ENCODE results near the gene CHTF18.
A peak's percentile ranks its signal among the peaks of the same experiment; 100 is the strongest.

Gene CHTF18

GRCh38 chr16:794091-794822, 5.8 kb downstream of the CHTF18 start:
- DNase-seq (ENCODE audit: low spot score), result no peak

- no peak for DNase-seq (ENCODE audit: low spot score)
Observed at GRCh38 chr16:794853-795466, 6.5 kb downstream of the CHTF18 start.

GRCh38 chr16:795580-796229, 7.3 kb downstream of the CHTF18 start:
- no peak for DNase-seq (ENCODE audit: low spot score)

- no peak for DNase-seq (ENCODE audit: low spot score)
Observed at GRCh38 chr16:796296-797119, 8.1 kb downstream of the CHTF18 start.

- DNase-seq (ENCODE audit: low spot score), result no peak
Observed at GRCh38 chr16:797120-797420, 8.7 kb downstream of the CHTF18 start.

GRCh38 chr16:797686-798085, 9.3 kb downstream of the CHTF18 start:
- no peak for DNase-seq (ENCODE audit: low spot score)

- DNase-seq (ENCODE audit: low spot score), result no peak
Observed at GRCh38 chr16:798666-799065, 10.2 kb downstream of the CHTF18 start.

- no peak for DNase-seq (ENCODE audit: low spot score)
Observed at GRCh38 chr16:799111-799947, 10.9 kb downstream of the CHTF18 start.

GRCh38 chr16:799948-800833, 11.8 kb downstream of the CHTF18 start, which contains the start of gene GNG13:
Gene GNG13 (minus strand): TSS chr16:800734. CDS start chr16:799077, 1,657 bp downstream.
- no peak for DNase-seq (ENCODE audit: low spot score)

GRCh38 chr16:800834-801511, 12.6 kb downstream of the CHTF18 start:
- no peak for DNase-seq (ENCODE audit: low spot score)

GRCh38 chr16:801584-802363, 13.4 kb downstream of the CHTF18 start:
- DNase-seq (ENCODE audit: low spot score), result no peak

GRCh38 chr16:802461-802860, 14.0 kb downstream of the CHTF18 start:
- DNase-seq (ENCODE audit: low spot score), result no peak

- no peak for DNase-seq (ENCODE audit: low spot score)
Observed at GRCh38 chr16:802914-803753, 14.7 kb downstream of the CHTF18 start.

GRCh38 chr16:803754-804080, 15.3 kb downstream of the CHTF18 start:
- DNase-seq (ENCODE audit: low spot score), result no peak

- DNase-seq (ENCODE audit: low spot score), result no peak
Observed at GRCh38 chr16:804193-805048, 16.0 kb downstream of the CHTF18 start.

GRCh38 chr16:805474-805873, 17.1 kb downstream of the CHTF18 start:
- DNase-seq (ENCODE audit: low spot score), result no peak

GRCh38 chr16:807347-808084, 19.1 kb downstream of the CHTF18 start:
- peak; percentile 99 for DNase-seq (ENCODE audit: low spot score)
